ENCODE data around the gene NPHS2. TPM values are rescaled to one million over a fixed set of nuclear protein-coding genes. Genes with fewer than 3 reads are reported as not detected.
A peak's percentile ranks its signal among the peaks of the same experiment; 100 is the strongest.

Gene NPHS2
- total RNA-seq (2014; rRNA removed; shearing (Covaris generic)) = not detected in 2 replicates

DNA sequence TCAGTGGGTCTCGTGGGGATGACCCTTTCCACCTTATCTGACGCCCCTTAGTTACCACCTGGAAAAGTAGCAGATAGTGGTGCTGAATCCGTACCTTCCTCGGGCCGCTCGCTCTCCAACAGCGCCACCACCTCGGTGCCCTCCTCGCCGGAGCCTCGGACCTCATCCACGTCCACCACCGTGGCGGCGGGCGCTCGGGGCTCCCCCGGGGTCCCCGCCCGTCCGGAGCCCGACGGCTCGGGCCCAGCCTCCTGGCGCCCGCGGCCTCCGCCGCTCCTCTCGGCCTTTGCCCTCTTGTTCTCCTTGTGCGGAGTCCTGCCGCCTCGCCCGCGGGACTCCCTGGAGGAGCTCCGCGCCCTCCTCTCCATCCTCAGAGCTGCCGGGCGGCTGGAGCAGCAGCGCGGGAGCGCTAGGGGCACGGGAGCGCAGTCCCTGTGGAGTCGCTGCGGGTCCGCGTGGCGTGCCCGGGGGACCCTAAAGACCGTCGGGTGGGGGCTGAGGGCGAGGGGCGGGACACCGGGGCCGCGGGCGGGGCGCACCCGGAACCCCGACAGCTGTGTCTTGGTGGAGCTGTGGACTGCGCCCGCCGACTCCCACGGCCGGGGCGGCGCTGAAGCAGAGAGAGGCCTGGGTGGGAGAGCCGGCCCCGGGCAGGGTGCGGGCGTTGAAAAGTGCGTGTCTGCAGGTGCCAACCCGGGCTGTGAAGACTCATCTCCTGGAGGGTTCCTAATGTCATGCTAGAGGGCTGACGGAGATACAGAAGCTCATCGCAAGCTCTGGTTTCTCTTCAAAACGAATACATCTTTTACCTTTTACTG lies at the start of gene NPHS2:
Gene NPHS2 (minus strand): TSS at position 452 of the 818 bp plus-strand sequence. CDS start 84 bp downstream, at position 368.
- in situ Hi-C loops (cut with HindIII; ENCODE audit: low sequenced_read_pairs) = no loop called here
- DNase-seq (ENCODE audit: low spot score) = no peak

DNA sequence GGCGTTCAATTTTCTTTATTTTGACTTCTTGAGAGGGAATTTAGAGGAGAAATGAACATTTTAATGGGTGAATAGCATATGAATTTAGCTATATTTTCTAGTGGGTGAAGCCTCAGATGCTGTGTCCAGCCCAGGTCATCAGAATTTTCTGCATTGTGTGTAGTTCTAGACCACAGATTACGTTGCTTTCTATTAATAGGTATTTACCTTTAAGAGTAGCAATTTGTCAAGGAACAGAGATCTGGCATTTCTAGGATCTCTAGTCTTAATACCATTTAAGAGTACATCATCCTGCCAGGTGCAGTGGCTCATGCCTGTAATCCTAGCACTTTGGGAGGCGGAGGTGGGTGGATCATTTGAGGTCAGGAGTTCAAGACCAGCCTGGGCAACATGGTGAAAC lies 36.6 kb upstream of the NPHS2 start:
- no peak for DNase-seq (ENCODE audit: low spot score)
- in situ Hi-C loops (cut with HindIII; ENCODE audit: low sequenced_read_pairs) = no loop called here

DNA sequence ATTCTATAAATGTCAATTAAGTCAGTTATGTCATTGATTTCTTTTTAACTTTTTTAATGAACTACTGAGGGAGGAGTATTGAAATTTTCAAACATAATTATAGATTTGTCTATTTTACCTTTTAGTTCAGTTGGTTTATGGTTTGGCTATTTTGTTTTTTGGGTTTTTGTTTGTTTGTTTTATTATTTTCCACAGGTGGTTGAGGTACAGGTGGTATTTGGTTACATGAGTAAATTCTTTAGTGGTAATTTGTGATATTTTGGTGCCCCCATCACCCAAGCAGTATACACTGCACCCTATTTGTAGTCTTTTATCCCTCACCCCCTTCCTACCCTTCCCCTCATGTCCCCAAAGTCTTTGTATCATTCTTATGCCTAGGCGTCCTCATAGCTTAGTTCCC lies 25.3 kb upstream of the NPHS2 start:
- in situ Hi-C loops (cut with HindIII; ENCODE audit: low sequenced_read_pairs) = no loop called here
- DNase-seq (ENCODE audit: low spot score) = no peak

DNA sequence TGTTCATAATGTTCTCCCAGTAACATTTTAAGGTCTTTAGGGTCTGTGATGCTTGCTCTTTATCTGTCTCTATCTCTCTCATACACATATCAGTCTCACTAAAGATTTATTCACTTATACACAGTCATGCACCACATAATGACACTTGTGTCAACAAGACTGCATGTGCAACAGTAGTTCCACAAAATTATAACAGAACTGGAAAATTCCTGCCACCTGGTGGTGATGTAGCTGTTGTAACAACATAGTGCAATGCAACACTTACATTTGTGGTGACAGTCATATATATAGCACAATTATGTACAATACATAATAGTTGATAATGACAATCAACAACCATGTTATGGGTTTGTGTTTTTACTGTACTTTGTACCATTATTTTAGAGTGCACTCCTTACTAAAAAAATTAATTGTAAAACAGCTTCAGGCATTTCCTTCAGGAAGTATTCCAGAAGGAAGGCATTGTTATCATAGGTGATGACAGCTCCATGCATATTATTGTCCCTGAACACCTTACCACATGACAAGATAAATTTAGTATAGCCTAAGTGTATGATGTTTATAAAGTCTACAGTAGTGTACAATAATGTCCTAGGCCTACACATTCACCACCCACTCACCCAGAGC lies 24.0 kb upstream of the NPHS2 start:
- peak; percentile 10 for DNase-seq (ENCODE audit: low spot score)
- in situ Hi-C loops (cut with HindIII; ENCODE audit: low sequenced_read_pairs) = no loop called here

DNA sequence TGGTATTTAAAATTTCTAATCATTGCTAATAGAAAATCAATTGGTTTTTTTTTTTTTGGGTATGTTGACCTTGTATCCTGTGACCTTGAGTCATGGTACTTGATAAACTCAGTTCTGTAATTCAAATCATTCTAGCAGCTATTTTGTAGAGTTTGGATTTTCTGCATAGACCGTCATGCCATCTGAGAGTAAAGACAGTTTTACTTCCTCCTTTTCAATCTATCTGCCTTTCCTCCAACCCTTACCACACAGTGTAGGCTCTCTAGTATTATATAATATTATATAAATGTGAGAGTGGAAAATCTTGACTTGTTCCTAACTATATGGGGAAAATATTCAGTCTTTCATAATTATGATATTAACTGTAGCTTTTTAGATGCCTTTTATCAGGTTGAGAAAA lies 22.9 kb upstream of the NPHS2 start:
- in situ Hi-C loops (cut with HindIII; ENCODE audit: low sequenced_read_pairs) = no loop called here
- DNase-seq (ENCODE audit: low spot score) = no peak

DNA sequence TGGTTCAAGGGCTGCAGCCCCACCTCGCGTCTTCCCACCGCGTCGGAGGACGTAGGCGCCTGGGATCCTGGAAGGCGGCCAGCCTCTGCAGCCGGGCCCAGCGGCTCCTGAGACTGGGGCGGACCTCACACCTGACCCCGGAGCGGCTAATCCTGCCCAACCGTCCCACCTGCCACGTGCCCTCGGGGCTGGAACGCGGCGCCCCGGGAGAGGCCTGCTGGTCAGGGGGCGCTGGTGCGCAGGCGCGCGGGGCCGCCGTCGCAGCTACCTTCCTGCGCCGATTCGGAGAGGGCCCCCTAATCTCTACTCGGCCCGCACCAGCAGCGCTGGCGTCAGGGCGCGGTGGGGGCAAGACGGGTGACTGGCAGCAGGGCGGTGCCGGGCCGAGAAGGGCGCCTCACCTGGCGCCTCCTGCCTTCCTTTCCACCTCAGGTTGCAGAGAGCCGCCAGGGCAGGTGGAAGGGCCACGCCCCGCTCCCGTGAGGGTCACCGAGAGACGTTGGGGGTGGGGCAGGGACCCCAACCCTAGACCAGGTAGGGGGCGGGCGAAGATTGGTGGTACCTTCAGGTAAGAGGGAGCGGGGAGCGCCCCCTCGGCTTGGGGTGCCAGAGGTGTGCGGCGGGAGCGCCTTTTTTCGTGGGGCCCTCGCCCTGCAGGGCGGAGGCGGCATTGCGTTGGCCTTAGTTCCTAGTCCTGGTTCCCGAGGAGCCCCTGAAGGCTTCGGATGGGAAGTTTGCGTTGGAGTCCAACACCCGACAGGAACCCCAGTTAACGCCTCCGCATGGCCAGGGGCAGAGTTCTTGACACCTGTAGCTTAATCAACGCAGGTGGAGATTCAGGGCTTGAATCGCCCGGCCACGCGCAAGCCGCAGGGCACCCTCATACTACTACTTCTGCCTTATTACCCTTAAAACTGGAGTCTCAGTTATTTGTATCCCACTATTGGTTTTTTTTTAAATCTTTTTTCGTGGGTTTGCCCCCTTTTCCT lies 16.1 kb upstream of the NPHS2 start, which contains the start of gene TDRD5:
Gene TDRD5 (plus strand): TSS at position 241 of the 989 bp plus-strand sequence. CDS start 784 bp downstream, outside the sequence.
- in situ Hi-C loops (cut with HindIII; ENCODE audit: low sequenced_read_pairs) = no loop called here
- no peak for DNase-seq (ENCODE audit: low spot score)

DNA sequence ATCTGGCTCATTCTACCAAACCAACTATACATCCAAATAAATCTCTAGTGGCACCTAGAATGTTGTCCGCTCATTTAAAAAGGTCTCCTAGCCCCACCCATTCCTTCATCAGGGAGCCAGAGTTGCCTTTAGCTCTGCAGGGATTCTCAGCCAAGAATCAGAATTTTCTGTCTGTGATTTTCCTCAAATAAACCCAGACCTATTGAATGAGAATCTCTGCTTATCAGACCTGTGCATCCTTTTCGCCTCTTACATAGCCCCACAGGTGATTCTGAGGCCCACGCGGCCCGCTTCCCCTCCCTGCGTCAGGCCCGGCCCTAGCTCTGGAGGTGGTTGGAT lies 15.5 kb upstream of the NPHS2 start:
- in situ Hi-C loops (cut with HindIII; ENCODE audit: low sequenced_read_pairs) = no loop called here
- no peak for DNase-seq (ENCODE audit: low spot score)

DNA sequence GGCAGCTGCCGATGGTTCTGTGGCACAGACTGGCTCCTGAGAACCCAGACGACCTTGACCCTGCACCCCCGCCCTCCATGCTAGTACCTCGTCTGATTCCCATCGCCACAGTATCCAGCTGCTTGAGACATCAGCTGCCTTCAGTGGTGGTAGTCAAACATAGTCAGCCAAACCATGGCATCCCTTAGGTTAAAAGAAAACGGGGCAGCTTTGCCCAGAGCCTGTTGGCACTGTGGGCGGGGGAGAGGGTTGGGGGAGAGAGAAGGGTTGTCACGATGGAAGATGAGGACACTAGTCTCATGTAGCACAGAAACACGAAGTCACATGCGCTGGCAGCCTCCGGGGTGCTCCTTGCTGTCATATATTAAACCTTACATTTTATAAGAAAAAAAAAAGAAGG lies 14.9 kb upstream of the NPHS2 start:
- in situ Hi-C loops (cut with HindIII; ENCODE audit: low sequenced_read_pairs) = no loop called here
- DNase-seq (ENCODE audit: low spot score) = no peak

DNA sequence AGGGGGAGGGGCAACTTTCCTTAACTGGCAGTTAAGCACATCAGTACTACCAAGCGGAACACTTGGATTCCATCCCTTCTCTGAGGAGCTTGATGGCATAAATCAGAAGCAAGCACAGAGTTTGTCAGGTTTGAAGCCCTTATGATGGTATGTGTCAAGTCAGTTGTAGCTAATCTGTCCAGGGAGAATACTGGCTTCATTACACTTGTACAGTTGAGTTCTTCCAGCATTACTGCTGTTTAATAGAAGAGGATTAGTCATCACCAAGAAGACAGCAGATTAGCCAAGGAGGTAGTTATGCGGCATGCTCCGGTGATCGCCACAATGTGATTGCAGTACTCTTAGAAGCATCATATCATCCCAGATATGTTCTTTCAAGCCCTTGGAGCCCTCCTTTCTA lies 13.8 kb upstream of the NPHS2 start:
- in situ Hi-C loops (cut with HindIII; ENCODE audit: low sequenced_read_pairs) = no loop called here
- DNase-seq (ENCODE audit: low spot score) = no peak

DNA sequence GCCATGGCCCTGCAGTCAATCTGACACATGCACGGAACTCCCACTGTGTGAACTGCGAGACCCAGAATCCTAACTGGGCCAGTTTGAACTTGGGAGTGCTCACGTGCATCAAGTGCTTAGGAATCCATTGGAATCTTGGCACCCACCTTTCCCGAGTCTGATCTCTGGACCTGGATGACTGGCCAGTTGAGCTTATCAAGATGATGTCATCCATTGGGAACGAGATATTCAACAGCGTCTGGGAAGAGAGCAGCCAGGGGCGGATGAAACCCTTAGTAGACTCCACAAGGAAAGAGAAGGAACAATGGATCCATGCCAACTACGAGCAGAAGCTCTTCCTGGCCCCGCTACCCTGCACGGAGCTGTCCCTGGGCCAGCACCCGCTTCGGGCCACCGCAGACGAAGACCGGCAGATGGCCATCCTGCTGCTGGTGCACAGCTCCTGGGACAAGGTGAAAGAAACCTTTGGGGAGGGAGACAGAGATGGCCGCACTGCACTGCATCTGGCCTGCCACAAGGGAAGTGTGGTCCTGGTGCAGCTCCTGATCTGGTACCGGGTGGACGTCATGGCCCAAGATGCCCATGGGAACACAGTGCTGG lies 12.8 kb upstream of the NPHS2 start:
- no peak for DNase-seq (ENCODE audit: low spot score)
- in situ Hi-C loops (cut with HindIII; ENCODE audit: low sequenced_read_pairs) = no loop called here

DNA sequence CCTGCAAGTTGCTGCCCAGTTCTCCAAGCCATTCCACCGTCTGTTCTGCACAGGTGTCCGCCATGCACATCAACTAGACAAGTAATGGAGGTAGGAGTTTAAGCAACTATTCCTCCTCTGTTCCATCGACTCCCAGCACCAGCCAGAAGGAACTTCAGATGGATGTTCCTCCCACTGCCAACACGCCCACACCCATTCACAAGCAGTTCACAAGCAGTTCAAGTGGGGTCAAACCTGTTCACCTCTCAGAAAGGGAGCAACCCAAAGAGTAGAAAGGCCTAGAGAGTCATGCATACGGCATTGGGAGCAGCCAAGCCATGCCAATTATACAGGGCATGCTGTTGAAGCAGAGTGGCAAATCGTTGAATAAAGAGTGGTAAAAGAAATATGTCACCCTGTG lies 11.6 kb upstream of the NPHS2 start:
- no peak for DNase-seq (ENCODE audit: low spot score)
- in situ Hi-C loops (cut with HindIII; ENCODE audit: low sequenced_read_pairs) = no loop called here

DNA sequence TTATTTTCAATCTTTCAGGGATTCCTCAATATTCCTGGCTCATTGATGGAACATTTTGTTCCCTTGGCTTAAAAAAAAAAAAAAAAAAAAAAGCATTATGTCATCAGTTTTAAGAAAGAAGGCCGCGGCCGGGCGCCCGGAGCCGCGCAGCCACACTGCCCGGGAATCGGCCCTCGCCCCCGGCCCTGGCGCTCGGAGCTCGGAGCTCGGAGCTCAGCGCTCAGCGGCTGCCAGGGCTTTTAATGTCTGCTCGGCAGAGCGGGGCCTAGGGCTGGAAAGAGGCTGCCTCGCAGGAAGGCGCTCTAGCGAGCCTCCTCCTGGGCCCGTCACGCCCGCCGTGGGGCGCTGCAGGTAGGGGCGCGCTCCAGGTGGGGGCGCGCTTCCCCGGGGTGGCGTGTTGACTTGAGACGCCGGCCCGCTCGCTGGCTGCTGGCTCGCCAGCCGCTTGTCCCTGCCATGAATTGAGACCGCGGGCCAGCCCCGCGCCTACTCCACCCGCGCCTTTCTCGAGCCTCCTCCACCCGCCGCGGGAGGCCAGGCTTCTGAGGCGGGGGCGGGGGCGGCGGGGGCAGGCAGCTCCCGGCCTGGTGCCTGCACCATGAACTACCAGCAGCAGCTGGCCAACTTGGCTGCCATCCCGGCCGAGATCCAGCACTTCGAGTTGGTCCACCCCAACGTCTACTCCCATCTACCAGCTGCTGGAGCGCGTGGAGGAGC lies 10.5 kb upstream of the NPHS2 start:
- no peak for DNase-seq (ENCODE audit: low spot score)
- in situ Hi-C loops (cut with HindIII; ENCODE audit: low sequenced_read_pairs) = no loop called here

DNA sequence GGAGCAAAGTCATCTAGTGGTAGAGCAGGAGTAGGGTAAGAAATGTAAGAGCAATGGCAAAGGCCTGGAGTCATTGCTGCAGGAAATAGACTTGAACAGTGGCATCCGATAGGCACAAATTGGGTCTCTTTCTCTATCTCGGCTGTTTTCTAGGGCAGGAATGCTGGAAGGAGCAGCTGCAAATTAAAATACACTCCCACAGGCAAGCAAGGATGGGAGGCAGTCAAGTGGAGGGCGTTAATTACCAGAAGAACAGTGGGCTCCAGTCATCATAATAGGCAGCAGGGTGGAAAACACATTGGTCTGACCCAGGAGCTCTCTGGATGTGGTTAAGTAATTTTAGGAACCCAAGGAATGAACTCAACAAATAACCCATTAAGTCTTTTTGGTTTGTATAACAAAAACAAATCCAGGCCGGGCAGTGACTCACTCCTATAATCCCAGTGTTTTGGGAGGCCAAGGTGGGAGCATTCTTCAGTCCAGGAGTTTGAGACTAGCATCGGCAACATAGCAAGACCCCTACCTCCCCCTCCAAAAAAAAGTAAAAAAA lies 8.1 kb upstream of the NPHS2 start:
- in situ Hi-C loops (cut with HindIII; ENCODE audit: low sequenced_read_pairs) = no loop called here

DNA sequence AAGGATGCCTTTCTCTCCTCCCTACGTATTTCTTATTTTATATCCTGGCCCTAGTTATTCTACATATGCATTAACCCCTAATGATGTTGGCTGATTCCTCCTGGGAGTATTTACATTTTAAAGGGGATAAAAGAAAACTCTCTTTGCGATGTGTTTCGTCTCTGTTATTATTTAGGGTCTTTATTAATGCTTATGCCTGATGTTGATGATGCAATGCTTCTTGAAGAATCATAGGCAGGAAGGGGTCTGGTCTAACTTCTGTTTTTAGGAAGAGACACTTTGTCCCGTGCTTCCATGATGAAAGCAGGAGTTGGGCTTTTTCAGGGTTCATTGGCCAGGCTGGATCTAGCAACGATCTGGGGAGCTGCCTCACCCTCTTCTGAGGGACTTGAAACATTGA lies 761 bp upstream of the NPHS2 start:
- in situ Hi-C loops (cut with HindIII; ENCODE audit: low sequenced_read_pairs) = no loop called here
- DNase-seq (ENCODE audit: low spot score) = no peak

More for the DNA sequence above, 8.1 kb upstream of the NPHS2 start:
- no peak for DNase-seq (ENCODE audit: low spot score)

DNA sequence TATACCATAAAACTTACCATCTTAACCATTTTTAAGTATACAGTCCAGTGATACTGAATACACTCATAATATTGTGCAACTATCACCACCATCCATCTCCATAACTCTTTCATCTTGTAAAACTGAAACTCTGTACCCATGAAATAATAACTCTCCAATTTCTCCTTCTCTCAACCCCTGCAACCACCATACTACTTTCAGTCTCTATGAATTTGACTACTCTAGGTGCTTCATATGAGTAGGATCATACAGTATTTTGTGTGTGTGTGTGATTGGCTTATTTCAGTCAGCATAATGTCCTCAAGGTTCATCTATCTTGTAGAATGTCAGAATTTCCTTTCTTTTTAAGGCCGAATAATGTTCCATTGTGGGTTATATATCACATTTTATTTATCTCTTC lies 17.7 kb downstream of the NPHS2 start:
- no peak for DNase-seq (ENCODE audit: low spot score)
- in situ Hi-C loops (cut with HindIII; ENCODE audit: low sequenced_read_pairs) = no loop called here

DNA sequence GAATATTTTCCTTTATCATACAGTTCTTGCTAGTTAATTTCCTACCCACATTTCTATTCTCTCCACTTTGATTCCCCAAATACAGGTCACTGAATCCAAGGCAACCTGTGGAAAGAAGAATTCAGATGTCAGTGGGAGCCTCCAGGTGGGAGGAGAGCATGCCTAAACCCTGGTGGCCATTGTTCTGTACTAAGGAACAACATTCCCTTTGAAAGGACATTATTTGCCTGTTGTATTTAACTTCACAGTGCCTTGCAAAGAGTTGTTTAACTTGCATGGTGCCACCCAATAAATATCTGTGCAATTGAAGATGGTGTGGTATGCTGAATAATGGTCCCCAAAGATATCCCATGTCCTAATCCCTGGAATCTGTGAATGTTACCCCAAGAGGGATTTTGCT lies 21.3 kb downstream of the NPHS2 start:
- DNase-seq (ENCODE audit: low spot score) = no peak
- in situ Hi-C loops (cut with HindIII; ENCODE audit: low sequenced_read_pairs) = no loop called here

DNA sequence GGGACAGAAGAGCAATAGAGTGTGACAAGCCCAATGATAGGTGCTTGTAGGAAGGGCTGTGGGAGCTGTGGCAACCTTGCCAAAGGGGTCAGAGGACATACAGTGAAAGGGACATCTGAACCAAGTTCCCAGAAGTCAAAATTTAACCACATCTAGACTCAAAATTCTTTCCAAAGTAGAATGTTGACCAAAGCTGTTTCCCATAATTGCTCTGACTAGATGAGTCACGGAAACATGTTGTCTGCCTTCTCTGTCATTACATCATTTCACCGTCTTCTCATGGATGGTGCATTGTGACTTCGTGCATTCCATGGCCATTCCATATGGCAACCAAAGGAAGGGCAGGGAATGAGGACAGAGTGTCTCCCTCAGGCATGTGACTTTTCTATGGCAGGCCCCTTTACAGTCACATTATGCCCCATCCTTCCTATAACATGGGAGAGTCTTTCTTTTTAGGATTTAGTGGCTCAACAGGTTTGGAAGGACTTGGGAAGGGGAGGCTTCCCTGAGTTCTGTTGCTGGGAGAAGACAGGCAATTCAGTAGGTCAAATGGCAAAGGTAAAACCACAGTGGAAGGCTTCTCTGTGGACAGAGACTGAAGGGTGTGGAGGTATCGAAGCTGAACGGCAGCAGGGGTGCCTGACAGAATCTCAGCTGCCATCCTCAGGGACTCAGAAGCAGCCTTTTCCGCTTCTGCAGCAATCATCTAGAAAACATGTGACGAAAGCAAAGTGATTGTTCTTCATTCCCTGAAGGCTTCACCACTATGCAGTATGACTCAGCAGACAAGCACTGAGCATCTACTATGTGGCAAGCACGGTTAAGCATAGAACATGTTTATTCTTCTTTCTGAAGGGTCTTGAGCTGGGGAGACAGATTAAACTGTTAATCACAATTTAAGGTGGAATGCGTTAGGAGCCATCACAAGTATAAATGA lies 24.7 kb downstream of the NPHS2 start:
- in situ Hi-C loops (cut with HindIII; ENCODE audit: low sequenced_read_pairs) = no loop called here
- DNase-seq (ENCODE audit: low spot score) = no peak

DNA sequence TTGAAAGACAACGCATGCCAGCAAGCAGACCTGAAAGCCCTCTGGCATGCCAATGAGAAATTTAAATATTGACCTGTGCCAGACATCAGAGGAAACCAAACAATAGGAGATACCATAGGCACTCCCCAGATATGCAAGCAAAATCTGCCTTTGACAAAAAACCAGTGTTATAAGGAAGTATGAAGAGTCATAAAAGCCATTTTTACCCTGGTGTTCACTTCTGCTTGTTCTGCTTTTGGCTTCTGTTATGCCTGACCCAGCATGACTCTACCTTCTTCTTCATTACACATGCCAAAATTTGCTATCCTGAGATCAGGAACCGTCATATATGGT lies 26.4 kb downstream of the NPHS2 start:
- in situ Hi-C loops (cut with HindIII; ENCODE audit: low sequenced_read_pairs) = no loop called here
- no peak for DNase-seq (ENCODE audit: low spot score)
